GM12865 (cell line): Measurements from ENCODE around the gene POMT2.
"Not testable (repeated sequence)": the region's sequence is repeated elsewhere in the genome, so short reads cannot be mapped to it uniquely, and the experiment has no call there.

ENCODE experiments used
- DNase-seq: peaks from one replicate; pipeline ENCODE4 v3.0.0; 2010; ENCODE audit warnings: low read depth
- H3K4me3 ChIP-seq: 2 replicates; pipeline ENCODE4 v1.5.1; 2011; ENCODE audit warnings: mild to moderate bottlenecking, low read depth, low read length, control low read depth
- CTCF ChIP-seq: IDR thresholded peaks from 2 replicates; pipeline ENCODE4 v1.5.1; 2011; ENCODE audit warnings: low read length, control low read depth, low read depth, inconsistent platforms; ENCODE audit not compliant: insufficient read depth; ENCODE audit errors: missing control alignments

Gene POMT2

GRCh38 chr14:77340389-77340788 is 19.7 kb upstream of the POMT2 start:
- no peak overlapping the region for H3K4me3 ChIP-seq
- no peak for DNase-seq
- no peak for TF ChIP-seq CTCF

- H3K4me3 ChIP-seq, result no peak overlapping the region
- DNase-seq, result no peak
- no peak for TF ChIP-seq CTCF
These were observed 18.7 kb upstream of the POMT2 start for GRCh38 chr14:77339407-77339806.

- no peak for TF ChIP-seq CTCF
- no peak overlapping the region for H3K4me3 ChIP-seq
- no peak for DNase-seq
These were observed 17.6 kb upstream of the POMT2 start for GRCh38 chr14:77338302-77338701.

GRCh38 chr14:77337880-77338279 is 17.2 kb upstream of the POMT2 start:
- no peak for TF ChIP-seq CTCF
- no peak for DNase-seq
- no peak overlapping the region for H3K4me3 ChIP-seq

GRCh38 chr14:77337255-77337654 is 16.6 kb upstream of the POMT2 start:
- H3K4me3 ChIP-seq, result not testable (repeated sequence)

GRCh38 chr14:77335576-77335975 is 14.9 kb upstream of the POMT2 start:
- no peak for DNase-seq
- H3K4me3 ChIP-seq, result no peak overlapping the region
- no peak for TF ChIP-seq CTCF

More at GRCh38 chr14:77337255-77337654, 16.6 kb upstream of the POMT2 start:
- not testable (repeated sequence) for DNase-seq

GRCh38 chr14:77329872-77330271 is 9.2 kb upstream of the POMT2 start:
- H3K4me3 ChIP-seq, result no peak overlapping the region
- DNase-seq, result no peak

More at GRCh38 chr14:77329872-77330271, 9.2 kb upstream of the POMT2 start:
- TF ChIP-seq CTCF, result no peak
